Osteocyte (in vitro differentiated cells): ENCODE results near the gene AOX1. TPM values are rescaled to one million over a fixed set of nuclear protein-coding genes. Genes with fewer than 3 reads are reported as not detected.
A peak's percentile ranks its signal among the peaks of the same experiment; 100 is the strongest.

Experiments used
- DNase-seq: peaks from one replicate; pipeline ENCODE4 v3.0.0; 2021; ENCODE audit warnings: mixed read lengths; ENCODE audit not compliant: unreplicated experiment; ENCODE audit errors: extremely low spot score
- H3K27ac Mint-ChIP-seq: one replicate; pipeline ENCODE4 v1.8.0; 2021; ENCODE audit warnings: mild to moderate bottlenecking, mixed read lengths; ENCODE audit not compliant: unreplicated experiment
- H3K27me3 Mint-ChIP-seq: one replicate; pipeline ENCODE4 v1.8.0; 2021; ENCODE audit warnings: mixed read lengths; ENCODE audit not compliant: unreplicated experiment
- H3K36me3 Mint-ChIP-seq: one replicate; pipeline ENCODE4 v1.8.0; 2021; ENCODE audit warnings: mixed read lengths; ENCODE audit not compliant: unreplicated experiment
- H3K4me1 Mint-ChIP-seq: one replicate; pipeline ENCODE4 v1.8.0; 2021; ENCODE audit warnings: mixed read lengths; ENCODE audit not compliant: unreplicated experiment
- H3K4me3 Mint-ChIP-seq: one replicate; pipeline ENCODE4 v1.8.0; 2021; ENCODE audit warnings: mild to moderate bottlenecking, moderate library complexity, mixed read lengths; ENCODE audit not compliant: unreplicated experiment
- H3K9me3 Mint-ChIP-seq: one replicate; pipeline ENCODE4 v1.8.0; 2021; ENCODE audit warnings: mixed read lengths; ENCODE audit not compliant: unreplicated experiment
- total RNA-seq: library from RNA; stranded (reverse); gene quantifications from 2 replicates; pipeline ENCODE4 v1.2.1, GENCODE V29; 2021
- TF ChIP-seq, protein P1 (sequence below): fragments of 200-600 bp; sonication (generic); IDR thresholded peaks from 2 replicates; pipeline ENCODE4 v1.5.0; 2021; ENCODE audit warnings: antibody characterized with exemption, mild to moderate bottlenecking, moderate library complexity

The AOX1 gene
- total RNA-seq, 1 donor from 2014 or later = 1.7 TPM

DNA sequence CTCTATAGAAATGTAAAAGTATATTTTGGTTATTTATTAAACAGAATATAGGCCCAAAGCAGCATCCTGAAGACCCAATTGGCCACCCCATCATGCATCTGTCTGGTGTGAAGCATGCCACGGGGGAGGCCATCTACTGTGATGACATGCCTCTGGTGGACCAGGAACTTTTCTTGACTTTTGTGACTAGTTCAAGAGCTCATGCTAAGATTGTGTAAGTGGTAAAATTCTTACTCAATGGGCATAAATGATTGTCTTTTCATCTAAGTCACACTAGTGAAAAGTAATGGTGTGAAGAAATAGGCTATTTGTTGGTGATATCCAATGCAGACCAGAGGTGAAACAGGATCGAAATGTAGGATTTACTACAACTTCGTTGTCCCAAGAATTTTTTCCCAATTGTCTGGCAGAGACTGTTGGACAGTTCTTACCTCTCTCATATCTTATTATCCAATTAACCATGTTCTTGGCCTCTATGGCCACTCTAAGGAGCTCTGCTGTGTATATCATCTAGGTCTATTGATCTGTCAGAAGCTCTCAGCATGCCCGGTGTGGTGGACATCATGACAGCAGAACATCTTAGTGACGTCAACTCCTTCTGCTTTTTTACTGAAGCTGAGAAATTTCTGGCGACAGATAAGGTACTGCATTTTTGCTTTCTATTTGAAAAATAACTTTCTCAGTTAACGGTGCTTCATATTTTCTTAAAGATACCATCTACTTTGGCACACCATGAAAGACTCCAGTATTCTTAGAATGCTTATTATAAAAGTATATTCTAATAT, 35.0 kb downstream of the AOX1 start:
- H3K4me1 Mint-ChIP-seq = peaks cover 38% of the 10 kb centered on the region

DNA sequence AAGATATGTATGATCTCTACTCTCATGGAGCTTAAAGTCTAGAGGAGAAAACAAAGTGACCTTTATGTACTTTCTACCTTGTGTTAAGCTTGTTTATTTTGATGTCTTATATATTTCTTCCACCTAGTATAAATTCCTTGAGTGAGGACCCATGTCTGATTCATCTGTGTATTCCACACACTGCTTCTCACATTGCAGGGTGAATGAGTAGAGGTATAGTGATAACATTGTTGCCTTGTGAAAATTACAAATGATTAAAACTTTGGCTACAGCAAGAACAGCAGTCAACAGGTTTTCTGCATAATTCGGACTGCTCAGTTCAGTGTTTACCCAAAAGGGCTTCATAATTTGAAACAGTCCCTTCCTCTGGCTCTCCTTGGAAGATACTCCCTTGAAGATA, 36.3 kb downstream of the AOX1 start:
- TF ChIP-seq, protein P1, sequence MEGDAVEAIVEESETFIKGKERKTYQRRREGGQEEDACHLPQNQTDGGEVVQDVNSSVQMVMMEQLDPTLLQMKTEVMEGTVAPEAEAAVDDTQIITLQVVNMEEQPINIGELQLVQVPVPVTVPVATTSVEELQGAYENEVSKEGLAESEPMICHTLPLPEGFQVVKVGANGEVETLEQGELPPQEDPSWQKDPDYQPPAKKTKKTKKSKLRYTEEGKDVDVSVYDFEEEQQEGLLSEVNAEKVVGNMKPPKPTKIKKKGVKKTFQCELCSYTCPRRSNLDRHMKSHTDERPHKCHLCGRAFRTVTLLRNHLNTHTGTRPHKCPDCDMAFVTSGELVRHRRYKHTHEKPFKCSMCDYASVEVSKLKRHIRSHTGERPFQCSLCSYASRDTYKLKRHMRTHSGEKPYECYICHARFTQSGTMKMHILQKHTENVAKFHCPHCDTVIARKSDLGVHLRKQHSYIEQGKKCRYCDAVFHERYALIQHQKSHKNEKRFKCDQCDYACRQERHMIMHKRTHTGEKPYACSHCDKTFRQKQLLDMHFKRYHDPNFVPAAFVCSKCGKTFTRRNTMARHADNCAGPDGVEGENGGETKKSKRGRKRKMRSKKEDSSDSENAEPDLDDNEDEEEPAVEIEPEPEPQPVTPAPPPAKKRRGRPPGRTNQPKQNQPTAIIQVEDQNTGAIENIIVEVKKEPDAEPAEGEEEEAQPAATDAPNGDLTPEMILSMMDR = no peak
- H3K27me3 Mint-ChIP-seq = no peaks in the 10 kb centered on the region
- H3K36me3 Mint-ChIP-seq = no peaks in the 10 kb centered on the region
- peaks cover 48% of the 10 kb centered on the region for H3K4me1 Mint-ChIP-seq
- no peak for DNase-seq
- H3K4me3 Mint-ChIP-seq = no peak overlapping the region
- no peaks in the 10 kb centered on the region for H3K9me3 Mint-ChIP-seq
- no peak overlapping the region for H3K27ac Mint-ChIP-seq

More for the DNA sequence above, 35.0 kb downstream of the AOX1 start:
- no peaks in the 10 kb centered on the region for H3K36me3 Mint-ChIP-seq
- H3K9me3 Mint-ChIP-seq = no peaks in the 10 kb centered on the region
- no peak overlapping the region for H3K4me3 Mint-ChIP-seq
- H3K27ac Mint-ChIP-seq = no peak overlapping the region
- TF ChIP-seq, protein P1 = no peak
- DNase-seq = no peak
- H3K27me3 Mint-ChIP-seq = no peaks in the 10 kb centered on the region

DNA sequence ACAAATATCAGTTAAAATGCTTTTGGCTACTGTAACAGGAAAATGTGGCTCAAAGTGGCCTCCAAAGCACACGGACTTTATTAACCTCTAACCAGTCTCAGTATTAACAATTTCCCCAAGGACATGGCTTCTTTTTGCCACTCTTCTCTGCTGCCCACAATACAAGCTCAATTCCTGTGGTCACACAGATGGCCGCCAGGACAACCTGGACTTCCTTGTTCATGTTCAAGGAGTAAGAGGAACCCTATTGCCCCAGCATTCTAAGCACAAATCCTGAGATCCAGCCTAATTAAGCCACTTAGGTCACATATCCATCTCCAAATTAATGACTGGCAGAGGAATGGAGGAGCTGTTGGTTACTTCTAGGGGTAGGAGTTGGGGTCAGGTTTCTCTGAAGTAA, 38.2 kb downstream of the AOX1 start:
- Mint-ChIP-seq H3K4me1 (peaks cover 51% of the 10 kb centered on the region), H3K4me3 (no peak overlapping the region), H3K9me3 (no peaks in the 10 kb centered on the region), H3K36me3 (no peaks in the 10 kb centered on the region), H3K27me3 (no peaks in the 10 kb centered on the region), H3K27ac (peak overlapping the region; percentile 77)
- TF ChIP-seq, protein P1 = no peak
- DNase-seq = no peak

DNA sequence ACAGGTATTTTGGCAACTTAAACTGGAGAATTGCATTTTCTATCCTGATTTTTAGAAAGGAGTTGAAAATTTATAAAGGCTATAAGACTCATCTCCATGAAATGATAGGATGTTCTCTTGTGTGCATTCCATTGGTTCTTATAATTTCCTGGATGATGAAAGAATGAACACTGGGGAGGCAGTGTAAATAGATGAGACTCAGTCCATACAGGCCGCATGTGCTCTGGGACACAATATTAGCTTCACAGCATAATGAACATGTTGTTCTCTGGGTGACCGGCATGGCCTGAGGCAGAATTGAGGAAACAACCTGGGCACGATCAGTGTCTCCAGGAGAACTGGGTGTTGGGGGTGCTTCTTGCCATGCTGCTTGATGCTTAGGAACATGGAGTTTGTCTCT, 38.8 kb downstream of the AOX1 start:
- Mint-ChIP-seq H3K4me1 (peaks cover 46% of the 10 kb centered on the region), H3K9me3 (no peaks in the 10 kb centered on the region), H3K36me3 (no peaks in the 10 kb centered on the region), H3K27ac (peak overlapping the region; percentile 77), H3K4me3 (no peak overlapping the region), H3K27me3 (no peaks in the 10 kb centered on the region)
- TF ChIP-seq, protein P1 = no peak
- no peak for DNase-seq

DNA sequence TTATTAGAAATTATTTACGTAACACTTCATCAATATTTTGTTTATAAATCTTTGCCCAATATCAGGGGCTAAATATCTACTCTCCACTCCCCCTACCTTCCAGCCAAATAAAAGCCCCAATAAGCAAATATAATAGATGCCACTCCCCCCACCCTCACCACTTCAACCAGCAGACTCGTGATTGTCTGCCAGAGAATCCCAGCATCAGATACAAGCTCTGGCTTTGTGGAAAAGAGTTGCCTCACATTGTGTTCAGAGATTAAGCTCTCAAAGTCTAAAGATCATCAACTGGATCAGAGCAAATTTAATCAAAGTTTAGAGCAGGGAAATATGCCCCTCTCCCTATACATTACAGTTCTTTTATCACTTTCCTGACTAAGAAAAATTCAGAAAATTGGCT, 39.5 kb downstream of the AOX1 start:
- Mint-ChIP-seq H3K27me3 (no peaks in the 10 kb centered on the region), H3K9me3 (no peaks in the 10 kb centered on the region), H3K4me1 (peaks cover 46% of the 10 kb centered on the region), H3K4me3 (no peak overlapping the region), H3K27ac (peak overlapping the region; percentile 2), H3K36me3 (no peaks in the 10 kb centered on the region)
- no peak for DNase-seq
- TF ChIP-seq, protein P1 = no peak
